GM12875 (cell line): ENCODE data around the gene IFNA10.
A peak's percentile ranks its signal among the peaks of the same experiment; 100 is the strongest.
"Not testable (repeated sequence)": the region's sequence is repeated elsewhere in the genome, so short reads cannot be mapped to it uniquely, and the experiment has no call there.

Experiments used
- H3K4me3 ChIP-seq: one replicate; pipeline ENCODE4 v1.5.1; 2011; ENCODE audit warnings: low read depth, low read length, control low read depth
- TF ChIP-seq, protein P1 (sequence below): IDR thresholded peaks from 2 replicates; pipeline ENCODE4 v1.5.1; 2011; ENCODE audit warnings: low read depth, mild to moderate bottlenecking, control low read depth, inconsistent platforms, low read length, moderate library complexity, borderline replicate concordance; ENCODE audit not compliant: insufficient read depth

IFNA10 gene

DNA sequence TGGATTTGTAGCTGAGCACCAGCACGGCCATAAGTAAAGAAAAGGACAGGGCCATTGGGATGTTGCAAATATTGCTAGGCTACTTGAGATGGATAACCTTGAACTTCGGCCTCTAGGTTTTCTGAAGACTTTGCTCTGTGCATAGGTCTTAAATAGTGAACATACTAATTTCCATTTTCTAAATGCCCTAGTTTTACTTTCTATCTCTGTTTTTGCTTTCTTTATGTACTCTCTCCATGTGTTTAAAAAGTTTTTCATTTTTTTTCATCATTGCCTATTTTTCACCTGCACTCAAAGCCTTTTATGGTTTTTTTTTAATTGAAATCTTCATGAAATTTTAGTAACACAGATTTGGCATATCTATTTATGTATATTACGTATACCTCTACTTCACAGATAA is at the start of gene IFNA10:
Gene IFNA10, minus strand, starts transcription at position 101 of the 400 bp plus-strand sequence. Its CDS starts 46 bp downstream, at position 55.
- H3K4me3 ChIP-seq, result not testable (repeated sequence)

DNA sequence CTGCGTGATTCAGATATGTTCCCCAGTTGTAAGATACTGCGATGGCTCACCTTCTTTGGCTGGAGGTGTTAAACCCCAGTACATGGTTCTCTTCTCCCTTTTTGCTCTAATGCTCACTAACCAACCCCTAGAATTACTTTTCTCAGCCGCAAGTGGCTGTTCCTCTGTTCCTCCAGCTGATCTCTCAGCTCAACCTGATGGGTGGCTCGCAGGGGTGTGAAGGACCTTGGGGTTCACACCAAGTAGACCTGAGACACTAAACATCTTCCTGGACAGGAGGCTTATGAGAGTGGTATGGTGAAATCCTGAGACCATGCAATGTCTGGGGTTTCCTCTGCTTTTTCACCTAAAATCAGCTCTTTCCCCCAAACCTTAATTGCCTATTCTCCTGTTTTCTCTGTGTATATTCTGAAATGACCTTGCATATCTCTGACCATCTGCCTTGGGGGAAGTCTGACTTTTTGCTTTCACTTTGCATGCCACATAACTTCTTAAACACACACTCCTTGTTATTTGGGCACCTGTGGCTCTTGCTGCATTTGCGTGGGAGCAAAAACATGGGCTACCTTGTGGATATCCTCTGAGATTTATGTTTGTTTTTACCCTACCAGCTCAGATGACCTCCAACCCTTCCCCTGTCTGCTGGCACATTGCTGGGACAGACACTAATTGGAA is 48.7 kb upstream of the IFNA10 start:
- no peak overlapping the region for H3K4me3 ChIP-seq
- TF ChIP-seq, protein P1, sequence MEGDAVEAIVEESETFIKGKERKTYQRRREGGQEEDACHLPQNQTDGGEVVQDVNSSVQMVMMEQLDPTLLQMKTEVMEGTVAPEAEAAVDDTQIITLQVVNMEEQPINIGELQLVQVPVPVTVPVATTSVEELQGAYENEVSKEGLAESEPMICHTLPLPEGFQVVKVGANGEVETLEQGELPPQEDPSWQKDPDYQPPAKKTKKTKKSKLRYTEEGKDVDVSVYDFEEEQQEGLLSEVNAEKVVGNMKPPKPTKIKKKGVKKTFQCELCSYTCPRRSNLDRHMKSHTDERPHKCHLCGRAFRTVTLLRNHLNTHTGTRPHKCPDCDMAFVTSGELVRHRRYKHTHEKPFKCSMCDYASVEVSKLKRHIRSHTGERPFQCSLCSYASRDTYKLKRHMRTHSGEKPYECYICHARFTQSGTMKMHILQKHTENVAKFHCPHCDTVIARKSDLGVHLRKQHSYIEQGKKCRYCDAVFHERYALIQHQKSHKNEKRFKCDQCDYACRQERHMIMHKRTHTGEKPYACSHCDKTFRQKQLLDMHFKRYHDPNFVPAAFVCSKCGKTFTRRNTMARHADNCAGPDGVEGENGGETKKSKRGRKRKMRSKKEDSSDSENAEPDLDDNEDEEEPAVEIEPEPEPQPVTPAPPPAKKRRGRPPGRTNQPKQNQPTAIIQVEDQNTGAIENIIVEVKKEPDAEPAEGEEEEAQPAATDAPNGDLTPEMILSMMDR, result no peak

DNA sequence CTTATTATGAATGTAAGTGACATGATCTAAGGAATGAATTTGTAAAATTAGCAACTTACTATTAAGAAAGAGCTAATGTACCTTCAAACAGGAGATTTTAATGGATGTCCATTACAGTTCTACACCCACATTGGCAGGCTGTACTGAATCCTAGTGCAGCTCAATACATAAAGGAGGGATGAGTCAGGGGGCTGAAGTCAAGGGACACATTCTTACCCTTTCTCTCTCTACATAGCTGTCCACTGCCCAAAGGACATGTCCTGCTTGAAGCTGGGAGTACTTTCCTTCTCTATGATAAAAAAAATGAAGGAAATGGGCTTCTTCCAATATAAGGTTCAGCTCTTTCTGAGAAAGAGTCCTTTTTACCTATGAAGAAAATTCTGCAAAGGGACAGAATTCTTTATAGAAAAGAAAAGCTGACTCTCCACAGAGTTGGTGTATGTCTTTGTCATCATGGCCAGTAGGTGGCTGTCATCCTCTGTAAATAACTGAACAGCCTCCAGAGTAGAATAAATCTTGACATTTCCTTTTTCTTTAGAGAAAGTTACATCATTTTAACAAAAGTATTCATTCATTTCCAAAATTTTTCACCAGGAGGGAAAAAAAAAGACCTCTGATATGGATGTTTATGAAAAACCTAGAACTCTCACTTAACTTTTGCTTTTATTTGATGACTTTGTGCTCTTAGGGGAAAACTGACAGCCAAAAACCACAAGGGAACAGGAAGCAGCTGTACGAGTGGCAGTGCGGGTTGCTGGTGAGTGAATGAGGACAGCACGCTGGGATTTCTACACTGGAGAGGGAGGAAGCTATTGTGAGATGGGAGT is 46.0 kb upstream of the IFNA10 start:
- H3K4me3 ChIP-seq, result no peak overlapping the region
- TF ChIP-seq, protein P1, result peak; percentile 38; the same call in 1 of the 2 replicates

DNA sequence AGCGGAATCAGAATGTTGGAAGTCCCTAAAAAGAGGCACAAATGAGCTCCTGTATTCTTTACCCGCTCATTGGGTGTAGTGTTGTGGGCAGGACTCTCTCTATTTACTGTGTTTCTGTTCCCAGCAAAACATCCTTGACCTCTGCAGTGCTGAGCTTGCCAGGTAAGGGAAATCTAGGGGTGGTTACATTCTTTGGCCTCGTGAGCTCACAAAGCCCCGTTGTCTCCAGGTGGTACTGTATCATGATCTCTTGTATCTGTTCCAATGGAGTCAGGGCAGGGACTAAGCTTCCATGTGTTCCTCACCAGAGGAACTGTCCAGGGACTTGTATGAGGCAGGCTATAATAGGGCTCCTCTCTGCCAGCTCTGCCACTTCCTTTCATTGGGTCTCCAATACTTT is 44.7 kb upstream of the IFNA10 start:
- TF ChIP-seq, protein P1, result no peak
- H3K4me3 ChIP-seq, result no peak overlapping the region

DNA sequence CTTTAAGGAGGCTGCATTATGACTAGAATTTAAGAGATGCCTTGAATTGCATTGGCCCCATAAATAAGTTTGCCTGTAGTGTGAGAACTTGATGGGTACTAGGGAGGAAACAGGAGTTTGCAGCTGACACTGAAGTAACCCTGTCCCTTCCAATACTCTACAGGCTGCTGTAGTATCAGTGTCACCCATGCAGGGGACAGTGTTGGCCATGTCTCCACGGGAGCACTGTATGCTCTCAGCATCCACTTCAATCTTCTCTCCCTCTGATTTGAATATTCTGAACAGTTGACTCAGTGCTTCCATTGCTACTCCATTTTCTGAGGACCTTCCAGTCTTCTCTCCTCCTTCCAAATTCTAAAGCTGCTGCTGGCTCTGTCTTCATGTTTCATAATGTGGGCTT is 44.2 kb upstream of the IFNA10 start:
- no peak overlapping the region for H3K4me3 ChIP-seq
- TF ChIP-seq, protein P1, result no peak

DNA sequence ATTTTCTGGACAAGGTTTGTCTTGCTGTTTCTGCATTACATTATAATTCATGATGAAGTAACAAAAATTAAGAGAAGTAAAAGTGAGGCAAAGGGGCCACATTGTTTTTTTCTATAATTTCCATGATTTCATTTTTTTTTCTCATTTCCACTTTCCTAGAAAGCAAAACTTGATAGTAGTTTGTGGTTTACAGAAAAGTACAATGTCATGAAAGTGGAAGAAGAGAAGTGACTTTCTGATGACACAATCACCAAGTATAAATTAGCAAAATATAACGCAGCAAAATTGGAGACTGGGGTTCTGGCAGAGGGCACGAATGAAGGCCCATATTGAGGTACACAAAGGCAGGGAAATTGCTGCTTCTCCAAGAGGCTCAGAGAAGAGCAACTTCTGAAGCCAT is 37.9 kb upstream of the IFNA10 start:
- H3K4me3 ChIP-seq, result no peak overlapping the region
- TF ChIP-seq, protein P1, result no peak

DNA sequence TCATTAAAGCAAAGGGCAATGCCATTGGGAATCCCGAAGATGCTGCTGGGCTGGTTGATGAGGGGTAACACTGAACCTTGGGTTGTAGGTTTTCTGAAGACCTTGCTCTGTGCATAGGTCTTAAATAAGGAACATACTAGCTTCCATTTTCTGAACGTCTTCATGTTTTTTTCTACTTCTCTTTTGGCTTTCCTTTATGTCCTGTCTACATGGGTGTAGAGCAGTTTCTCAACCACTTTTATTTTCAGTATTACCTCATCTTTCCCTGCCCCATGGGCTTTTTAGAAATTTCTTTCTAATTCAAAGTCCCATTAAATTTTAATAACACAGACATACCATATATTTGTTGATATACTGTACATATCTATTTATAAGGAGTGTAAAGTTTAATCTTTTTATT is 33.0 kb upstream of the IFNA10 start, which contains the start of gene IFNA14:
Gene IFNA14, minus strand, starts transcription at position 95 of the 400 bp plus-strand sequence. Its CDS starts 70 bp downstream, at position 25.
- no peak within 1 kb of the TSS for H3K4me3 ChIP-seq
- TF ChIP-seq, protein P1, result no peak

DNA sequence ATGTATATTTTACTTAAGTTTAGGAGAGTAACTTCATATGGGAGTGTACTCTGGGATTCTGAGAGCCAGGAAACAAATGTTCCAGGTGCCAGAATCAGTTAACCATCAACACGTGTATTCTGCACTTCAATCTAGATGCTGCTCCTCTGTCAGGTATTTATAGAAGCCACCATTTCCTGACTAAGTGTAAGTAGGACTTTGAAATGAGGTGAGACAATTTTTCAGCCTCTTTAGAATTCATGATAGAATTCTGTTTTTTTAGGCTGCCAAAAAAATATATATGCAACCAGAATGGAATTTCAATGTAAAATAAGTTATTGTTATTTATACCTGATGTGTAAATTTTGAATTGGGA is 29.4 kb upstream of the IFNA10 start:
- not testable (repeated sequence) for H3K4me3 ChIP-seq
